Measurements from ENCODE around the gene OPRM1. TPM values are rescaled to one million over a fixed set of nuclear protein-coding genes. Genes with fewer than 3 reads are reported as not detected.
"Not testable (repeated sequence)": the region's sequence is repeated elsewhere in the genome, so short reads cannot be mapped to it uniquely, and the experiment has no call there.

OPRM1 gene
- not detected in 2 replicates for total RNA-seq

GRCh38 chr6:154039231-154039842, at the start of gene OPRM1:
OPRM1 (plus strand) TSS chr6:154039240; CDS start chr6:154039545, 305 bp downstream.
- intact Hi-C loops (cut with micrococcal nuclease): no loop called here

- intact Hi-C loops (cut with micrococcal nuclease): no loop called here
Observed at GRCh38 chr6:153989989-153990388, 49.1 kb upstream of the OPRM1 start.

- intact Hi-C loops (cut with micrococcal nuclease): no loop called here
Observed at GRCh38 chr6:153994004-153994403, 45.0 kb upstream of the OPRM1 start.

DNA sequence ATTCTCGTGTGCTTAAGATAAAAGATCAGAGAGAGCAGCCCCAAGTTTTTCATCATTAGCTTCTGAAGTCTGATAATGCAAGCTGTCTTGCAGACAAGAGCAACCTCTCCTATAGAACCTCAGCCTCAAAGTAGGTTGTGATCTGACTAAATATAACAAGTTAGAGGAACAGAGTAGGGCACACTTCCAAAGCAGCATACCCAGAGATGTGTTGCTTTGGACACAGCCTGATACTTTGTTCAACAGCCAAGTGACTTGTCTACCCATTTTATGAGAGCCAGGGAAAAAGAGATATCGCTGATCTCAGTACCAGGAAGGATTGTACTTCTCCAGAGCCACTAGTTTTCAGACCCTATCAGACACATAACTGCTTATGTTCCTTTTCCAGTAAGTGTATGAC, 44.2 kb upstream of the OPRM1 start:
- intact Hi-C loops (cut with micrococcal nuclease): no loop called here

DNA sequence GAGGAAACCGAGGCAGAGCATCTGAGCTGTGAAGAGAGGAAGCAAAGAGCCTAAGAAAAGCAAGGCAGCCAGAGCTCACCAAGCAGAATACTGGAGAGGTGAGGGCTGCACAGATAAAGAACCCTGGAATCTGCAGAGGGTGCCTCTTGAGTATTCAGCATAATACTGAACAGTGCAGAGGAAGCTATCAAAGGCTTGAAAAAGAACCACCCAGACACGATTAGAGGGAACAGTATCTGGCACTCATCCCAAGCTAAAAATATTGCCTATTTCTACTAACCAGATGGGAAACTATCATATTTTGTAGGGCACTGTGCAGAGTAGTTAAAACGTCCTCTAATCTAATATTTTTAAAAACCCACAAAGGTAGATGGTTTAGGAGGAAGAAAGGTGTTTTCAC, 41.8 kb upstream of the OPRM1 start:
- intact Hi-C loops (cut with micrococcal nuclease): no loop called here

GRCh38 chr6:154001494-154002285, 37.4 kb upstream of the OPRM1 start:
- intact Hi-C loops (cut with micrococcal nuclease): no loop called here

- intact Hi-C loops (cut with micrococcal nuclease): no loop called here
Observed at GRCh38 chr6:154002894-154003293, 36.1 kb upstream of the OPRM1 start.

- intact Hi-C loops (cut with micrococcal nuclease): no loop called here
Observed at GRCh38 chr6:154010371-154010770, 28.7 kb upstream of the OPRM1 start.

- intact Hi-C loops (cut with micrococcal nuclease): no loop called here
Observed at GRCh38 chr6:154012852-154013251, 26.2 kb upstream of the OPRM1 start.

DNA sequence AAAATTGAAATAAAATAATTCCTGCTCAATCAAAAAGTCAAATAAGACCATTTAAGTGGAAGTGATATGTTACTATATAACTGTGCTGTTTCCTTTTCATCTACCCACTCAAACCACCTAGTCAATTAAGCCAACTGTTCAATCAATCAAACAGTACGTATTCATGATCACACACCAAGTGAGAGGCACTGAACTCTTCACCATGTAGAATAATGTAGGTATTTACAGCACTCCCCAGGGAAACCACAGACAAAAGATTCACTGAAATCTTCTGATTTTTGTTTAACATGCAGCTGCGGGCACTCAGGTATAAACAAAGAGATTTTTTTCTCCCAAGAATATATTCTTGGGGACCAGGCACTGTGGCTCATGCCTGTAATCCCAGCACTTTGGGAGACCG, 21.3 kb upstream of the OPRM1 start:
- intact Hi-C loops (cut with micrococcal nuclease): no loop called here

- intact Hi-C loops (cut with micrococcal nuclease): no loop called here
Observed at GRCh38 chr6:154030646-154031045, 8.4 kb upstream of the OPRM1 start.

DNA sequence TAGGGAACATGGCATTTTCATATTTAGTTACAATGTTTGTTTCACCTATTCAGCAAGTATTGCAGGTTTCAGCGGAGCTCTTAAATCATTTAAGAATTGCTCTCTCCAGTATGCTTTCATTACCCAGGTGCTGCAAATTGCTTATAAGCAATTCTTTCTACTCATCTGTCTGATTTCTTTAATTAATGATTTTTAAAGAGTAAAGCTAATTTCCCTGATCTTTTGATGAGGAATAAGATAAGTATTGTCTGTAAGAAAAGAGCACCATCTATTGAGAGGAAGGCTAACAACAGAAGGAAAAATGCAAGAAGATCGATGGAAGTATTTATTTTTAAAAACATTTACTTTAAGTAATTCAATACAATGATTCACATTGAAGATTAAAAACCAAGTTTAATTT, 2.0 kb downstream of the OPRM1 start:
- intact Hi-C loops (cut with micrococcal nuclease): no loop called here

- intact Hi-C loops (cut with micrococcal nuclease): no loop called here
Observed at GRCh38 chr6:154053141-154053540, 14.1 kb downstream of the OPRM1 start.

- intact Hi-C loops (cut with micrococcal nuclease): no loop called here
Observed at GRCh38 chr6:154056536-154056935, 17.5 kb downstream of the OPRM1 start.

DNA sequence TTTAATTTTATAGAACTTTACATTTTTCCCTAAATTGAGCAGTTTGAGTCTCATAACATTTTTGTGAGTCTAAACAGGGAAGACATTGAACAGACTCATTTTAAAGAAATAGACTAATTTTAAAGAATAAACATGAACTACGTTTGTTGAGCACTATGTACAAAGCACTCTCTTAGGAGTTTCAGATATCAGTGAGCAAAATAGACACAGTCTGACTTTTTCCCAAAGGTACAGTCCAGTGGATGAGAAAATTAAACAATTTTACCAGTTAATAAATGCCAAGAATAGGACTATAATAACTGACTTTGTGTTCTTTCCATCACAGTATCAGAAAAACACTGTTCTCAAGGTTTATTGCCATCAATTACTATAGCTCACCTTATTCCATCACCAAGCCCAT, 18.1 kb downstream of the OPRM1 start:
- intact Hi-C loops (cut with micrococcal nuclease): no loop called here

DNA sequence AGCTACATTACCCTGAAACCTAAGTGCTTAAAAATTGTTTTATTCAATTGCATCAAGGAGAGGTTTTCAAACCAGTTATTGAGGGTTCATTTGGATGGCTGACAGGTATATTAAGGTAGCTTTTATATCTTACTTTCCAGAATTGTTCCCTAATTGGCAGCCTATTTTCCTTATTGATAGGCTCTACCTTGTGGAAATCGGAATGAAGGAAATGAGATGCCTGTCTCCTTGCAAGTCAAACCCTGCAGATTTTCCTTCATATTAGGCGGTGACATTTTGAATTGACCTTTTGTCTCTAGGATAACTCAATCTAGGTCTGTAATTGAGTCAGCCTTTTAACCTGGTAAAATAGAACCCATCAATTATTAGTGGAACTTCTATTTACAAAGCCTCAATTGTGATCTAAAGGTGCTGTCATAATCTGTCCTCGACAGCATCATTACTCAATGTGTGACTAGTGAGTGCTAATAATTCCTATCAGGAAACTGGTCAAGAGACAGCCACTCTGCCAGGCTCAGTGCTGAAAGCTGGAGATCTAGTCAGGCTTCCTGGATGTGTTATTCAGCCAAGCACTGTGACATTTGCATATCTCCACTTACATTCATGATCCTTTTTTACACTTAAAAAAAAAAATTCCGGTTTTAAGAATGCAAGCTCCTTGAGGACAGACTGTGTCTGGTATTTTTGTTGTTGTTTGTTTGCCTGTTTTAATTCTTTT, 20.1 kb downstream of the OPRM1 start:
- intact Hi-C loops (cut with micrococcal nuclease): no loop called here

GRCh38 chr6:154060076-154060475, 21.0 kb downstream of the OPRM1 start:
- intact Hi-C loops (cut with micrococcal nuclease): no loop called here

DNA sequence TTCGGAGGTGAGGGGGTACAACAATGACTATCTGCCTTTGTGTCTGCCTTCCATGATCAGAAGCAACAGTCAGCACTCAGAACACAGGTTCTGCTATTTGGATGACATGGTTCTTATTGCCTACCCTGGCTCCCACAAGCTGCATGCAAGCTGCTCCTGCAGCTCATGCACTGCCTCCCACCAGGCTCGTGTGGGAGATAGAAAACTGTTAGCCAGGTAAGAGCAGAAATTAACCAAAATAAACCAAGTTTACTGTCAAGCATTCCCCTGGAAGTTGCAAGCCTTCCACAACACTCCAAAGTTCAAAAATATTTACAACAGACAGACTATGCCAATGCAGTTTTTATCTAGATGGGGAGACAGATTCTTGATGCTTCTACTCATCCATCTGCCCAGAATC, 31.0 kb downstream of the OPRM1 start:
- intact Hi-C loops (cut with micrococcal nuclease): no loop called here

GRCh38 chr6:154070657-154071056, 31.6 kb downstream of the OPRM1 start:
- intact Hi-C loops (cut with micrococcal nuclease): no loop called here

GRCh38 chr6:154071236-154071635, 32.2 kb downstream of the OPRM1 start:
- intact Hi-C loops (cut with micrococcal nuclease): no loop called here

GRCh38 chr6:154071711-154072110, 32.7 kb downstream of the OPRM1 start:
- intact Hi-C loops (cut with micrococcal nuclease): no loop called here

DNA sequence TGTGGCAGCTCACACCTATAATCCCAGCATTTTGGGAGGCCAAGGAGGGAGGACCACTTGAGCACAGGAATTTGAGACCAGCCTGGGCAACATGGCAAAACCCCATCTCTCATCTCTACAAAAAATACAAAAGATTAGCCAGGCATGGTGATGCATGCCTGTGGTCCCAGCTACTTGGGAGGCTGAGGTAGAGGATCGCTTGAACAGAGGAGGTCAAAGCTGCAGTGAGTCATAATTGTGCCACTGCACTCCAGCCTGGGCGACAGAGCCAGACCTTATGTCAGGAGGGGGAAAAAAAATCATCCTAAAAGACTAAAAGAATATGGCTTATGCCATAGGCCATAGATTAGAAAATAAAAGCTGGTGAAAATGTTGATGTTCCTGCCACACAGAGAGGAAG, 39.6 kb downstream of the OPRM1 start:
- intact Hi-C loops (cut with micrococcal nuclease): not testable (repeated sequence)

All from T-helper 1 cell treated with Interleukin-12 subunit alpha and Interleukin-12 subunit beta and Interleukin-4 antibody, amounts not matched to agents 30 ng/mL and 1 ng/mL, for 36 hours (primary cell).